Mesendoderm (in vitro differentiated cells): ENCODE results near the gene ZDHHC1.
"Not testable (repeated sequence)": the region's sequence is repeated elsewhere in the genome, so short reads cannot be mapped to it uniquely, and the experiment has no call there.

Experiments used
- DNase-seq: peaks from one replicate; pipeline ENCODE4 v3.0.0; 2013
- H2AK5ac ChIP-seq: 2 replicates; pipeline ENCODE4 v1.6.1; 2013; ENCODE audit warnings: low read length, inconsistent platforms
- H2BK120ac ChIP-seq: 2 replicates; pipeline ENCODE4 v1.6.1; 2013; ENCODE audit warnings: low read depth, mild to moderate bottlenecking, low read length, moderate library complexity, mixed read lengths
- H2BK15ac ChIP-seq: replicated peaks from 2 replicates; pipeline ENCODE4 v1.6.1; 2013; ENCODE audit warnings: low read depth, mild to moderate bottlenecking, moderate library complexity
- H2BK5ac ChIP-seq: 2 replicates; pipeline ENCODE4 v1.6.1; 2013; ENCODE audit warnings: low read length, inconsistent platforms
- H3K18ac ChIP-seq: 2 replicates; pipeline ENCODE4 v1.6.1; 2013; ENCODE audit warnings: mild to moderate bottlenecking, low read length, mixed read lengths
- H3K23ac ChIP-seq: one replicate; pipeline ENCODE4 v1.6.1; 2013; ENCODE audit warnings: low read length
- H3K27ac ChIP-seq: 2 replicates; pipeline ENCODE4 v1.5.1; 2013; ENCODE audit warnings: low read depth, mild to moderate bottlenecking, inconsistent platforms, low read length, moderate library complexity
- H3K27me3 ChIP-seq: 2 replicates; pipeline ENCODE4 v1.6.1; 2013; ENCODE audit warnings: low read length, control low read depth, mild to moderate bottlenecking, inconsistent platforms; ENCODE audit not compliant: insufficient read depth, poor library complexity
- H3K36me3 ChIP-seq: 2 replicates; pipeline ENCODE4 v1.6.1; 2013; ENCODE audit warnings: low read length, inconsistent platforms; ENCODE audit not compliant: control insufficient read depth, insufficient read depth
- H3K4ac ChIP-seq: one replicate; pipeline ENCODE4 v1.6.1; 2013; ENCODE audit warnings: low read depth, mild to moderate bottlenecking, low read length, moderate library complexity
- H3K4me1 ChIP-seq: 2 replicates; pipeline ENCODE4 v1.6.1; 2013; ENCODE audit warnings: low read depth, low read length, inconsistent platforms; ENCODE audit not compliant: control insufficient read depth
- H3K4me2 ChIP-seq: 2 replicates; pipeline ENCODE4 v1.6.1; 2013; ENCODE audit warnings: low read length
- H3K4me3 ChIP-seq: 2 replicates; pipeline ENCODE4 v1.5.1; 2013; ENCODE audit warnings: mild to moderate bottlenecking, low read length
- H3K56ac ChIP-seq: one replicate; pipeline ENCODE4 v1.6.1; 2013; ENCODE audit warnings: low read length
- H3K79me1 ChIP-seq: 2 replicates; pipeline ENCODE4 v1.6.1; 2013; ENCODE audit warnings: low read length, inconsistent platforms
- H3K79me2 ChIP-seq: 2 replicates; pipeline ENCODE4 v1.6.1; 2013; ENCODE audit warnings: mild to moderate bottlenecking, low read length; ENCODE audit not compliant: control insufficient read depth, insufficient read depth
- H3K9ac ChIP-seq: 2 replicates; pipeline ENCODE4 v1.6.1; 2013; ENCODE audit warnings: low read length, inconsistent platforms
- H4K5ac ChIP-seq: one replicate; pipeline ENCODE4 v1.6.1; 2013; ENCODE audit warnings: low read length
- H4K8ac ChIP-seq: one replicate; pipeline ENCODE4 v1.6.1; 2013; ENCODE audit warnings: low read depth, mild to moderate bottlenecking, control low read depth, low read length, moderate library complexity
- WGBS: extraction: QIAGEN DNeasy Blood & Tissue Kit; methylation state at CpG from one replicate; pipeline ENCODE4 v1.1.7; 2013; ENCODE audit warnings: low lambda C conversion rate, missing lambda C conversion rate; ENCODE audit not compliant: insufficient coverage; ENCODE audit errors: extremely low coverage; 5-methylcytosine and 5-hydroxymethylcytosine counted together

Gene ZDHHC1

DNA sequence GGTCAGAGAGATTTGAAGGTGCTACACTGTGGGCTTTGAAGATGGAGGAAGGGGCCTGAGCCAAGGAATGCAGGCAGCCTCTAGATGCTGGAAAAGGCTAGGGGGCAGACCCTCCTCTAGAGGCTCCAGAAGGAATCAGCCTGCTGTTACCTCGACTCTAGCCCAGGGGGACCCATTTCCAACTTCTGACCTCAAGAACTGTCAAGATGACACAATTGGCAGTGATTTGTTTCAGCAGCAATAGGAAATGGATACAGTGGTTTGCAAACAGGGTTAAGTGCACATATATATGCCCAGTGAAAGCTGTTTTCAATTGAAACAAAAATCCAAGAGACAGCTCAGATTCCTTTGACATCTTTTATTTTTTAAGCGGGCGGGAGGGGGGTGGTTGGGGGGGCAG, 3.7 kb upstream of the ZDHHC1 start:
- no peak overlapping the region for H2BK5ac ChIP-seq
- H3K79me2 ChIP-seq = no peaks in the 10 kb centered on the region
- no peaks in the 10 kb centered on the region for H3K27me3 ChIP-seq
- no peak overlapping the region for H3K4ac ChIP-seq
- H3K56ac ChIP-seq = no peak overlapping the region
- peak; percentile 72 for DNase-seq
- no peaks in the 10 kb centered on the region for H3K79me1 ChIP-seq
- no peak overlapping the region for H3K4me2 ChIP-seq
- WGBS = no CpG with 5 or more reads among the region's 3 CpGs
- H3K4me1 ChIP-seq = peaks cover 12% of the 10 kb centered on the region
- no peak overlapping the region for H3K18ac ChIP-seq
- H2BK120ac ChIP-seq = no peak overlapping the region
- H4K8ac ChIP-seq = no peak overlapping the region
- no peak overlapping the region for H2AK5ac ChIP-seq
- H3K9ac ChIP-seq = no peak overlapping the region
- H4K5ac ChIP-seq = no peak overlapping the region
- no peak overlapping the region for H3K4me3 ChIP-seq
- H3K23ac ChIP-seq = no peak overlapping the region
- H3K36me3 ChIP-seq = no peaks in the 10 kb centered on the region
- no peak overlapping the region for H3K27ac ChIP-seq
- H2BK15ac ChIP-seq = no peak overlapping the region

DNA sequence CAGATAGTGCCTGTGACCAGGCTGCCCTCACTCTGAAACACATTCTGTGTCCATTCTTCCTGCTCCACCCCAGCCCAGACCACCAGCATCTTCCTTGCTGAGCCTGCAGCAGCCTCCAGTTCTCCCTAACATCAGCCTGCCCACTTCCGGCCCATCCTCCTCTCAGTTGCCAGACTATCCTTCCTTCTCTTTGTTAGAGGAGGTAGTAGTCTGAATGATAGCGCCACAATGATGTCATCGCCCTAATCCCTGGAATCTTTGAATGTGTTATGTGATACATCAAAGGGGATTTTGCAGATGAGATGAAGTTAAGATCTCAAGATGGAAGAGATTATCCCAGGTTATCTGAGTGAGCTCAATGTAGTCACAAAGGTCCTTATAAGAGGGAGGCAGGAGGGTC, 3.2 kb upstream of the ZDHHC1 start:
- Histone ChIP-seq H3K56ac (no peak overlapping the region), H3K18ac (no peak overlapping the region), H2BK5ac (no peak overlapping the region), H3K9ac (no peak overlapping the region), H4K8ac (no peak overlapping the region), H3K4me1 (peaks cover 7% of the 10 kb centered on the region), H3K36me3 (no peaks in the 10 kb centered on the region), H2AK5ac (no peak overlapping the region), H2BK120ac (no peak overlapping the region), H3K4me3 (no peak overlapping the region), H3K4me2 (no peak overlapping the region), H3K4ac (no peak overlapping the region), H3K79me2 (no peaks in the 10 kb centered on the region), H3K27ac (no peak overlapping the region), H3K27me3 (no peaks in the 10 kb centered on the region), H3K79me1 (no peaks in the 10 kb centered on the region), H2BK15ac (no peak overlapping the region), H4K5ac (no peak overlapping the region), H3K23ac (no peak overlapping the region)
- no CpG with 5 or more reads among the region's 3 CpGs for WGBS
- DNase-seq = no peak

DNA sequence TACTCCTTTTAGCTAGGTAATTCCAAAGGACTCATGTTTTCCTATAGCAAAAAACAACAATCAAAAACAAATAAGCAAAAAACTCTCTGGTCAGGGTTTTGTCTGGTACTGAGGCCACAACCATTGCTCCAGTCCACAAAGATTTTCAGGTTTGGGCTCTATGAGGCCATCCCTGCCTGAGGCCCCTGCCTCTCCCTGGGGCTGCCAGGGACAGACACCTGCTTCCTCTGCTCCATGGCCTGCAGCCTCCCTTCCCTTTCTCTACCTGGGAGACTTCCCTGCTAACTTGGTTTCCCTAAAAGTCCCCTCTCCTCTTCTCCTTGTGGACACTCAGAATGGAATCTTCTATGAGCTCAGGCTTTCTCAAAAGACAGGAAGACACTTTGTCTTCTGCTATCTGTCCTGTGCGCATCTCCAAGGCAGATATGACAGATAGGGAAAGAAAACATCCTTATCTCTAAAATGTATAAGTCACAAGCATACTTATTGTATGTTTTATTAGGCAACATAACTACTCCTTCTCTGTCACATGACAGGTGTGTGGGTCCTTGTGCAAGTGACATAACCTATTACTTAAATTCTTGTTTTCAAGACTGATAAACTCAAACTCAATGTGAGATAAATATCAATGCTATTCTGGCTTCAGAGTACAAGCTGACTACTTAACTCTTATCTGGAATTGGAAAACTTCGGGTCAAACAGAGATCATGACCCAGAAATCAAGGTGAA, 1.2 kb upstream of the ZDHHC1 start:
- no peak overlapping the region for H3K23ac ChIP-seq
- H3K27me3 ChIP-seq = no peaks in the 10 kb centered on the region
- no peaks in the 10 kb centered on the region for H3K79me2 ChIP-seq
- no peak overlapping the region for H2BK120ac ChIP-seq
- H3K4me3 ChIP-seq = no peak overlapping the region
- no CpG with 5 or more reads among the region's 2 CpGs for WGBS
- no peaks in the 10 kb centered on the region for H3K79me1 ChIP-seq
- H2BK15ac ChIP-seq = no peak overlapping the region
- no peak overlapping the region for H3K18ac ChIP-seq
- H3K9ac ChIP-seq = no peak overlapping the region
- H4K5ac ChIP-seq = no peak overlapping the region
- no peak overlapping the region for H4K8ac ChIP-seq
- no peak overlapping the region for H3K4ac ChIP-seq
- no peak overlapping the region for H2BK5ac ChIP-seq
- H3K56ac ChIP-seq = no peak overlapping the region
- H3K4me2 ChIP-seq = no peak overlapping the region
- DNase-seq = no peak
- H3K4me1 ChIP-seq = no peaks in the 10 kb centered on the region
- no peak overlapping the region for H3K27ac ChIP-seq
- no peaks in the 10 kb centered on the region for H3K36me3 ChIP-seq
- H2AK5ac ChIP-seq = no peak overlapping the region

GRCh38 chr16:67415421-67415820, 856 bp downstream of the ZDHHC1 start:
- not testable (repeated sequence) for H2BK5ac ChIP-seq, H3K27me3 ChIP-seq, H2BK120ac ChIP-seq, DNase-seq, H4K5ac ChIP-seq, H4K8ac ChIP-seq, H3K79me1 ChIP-seq, H3K36me3 ChIP-seq, H2AK5ac ChIP-seq, H3K4me1 ChIP-seq, H3K27ac ChIP-seq, H3K18ac ChIP-seq, H3K4me3 ChIP-seq, H3K4ac ChIP-seq, H3K79me2 ChIP-seq, H2BK15ac ChIP-seq, H3K23ac ChIP-seq
- H3K56ac ChIP-seq = peak overlapping the region; percentile 73
- H3K9ac ChIP-seq = peak overlapping the region; percentile 80
- peak overlapping the region; percentile 2 for H3K4me2 ChIP-seq
- no CpG with 5 or more reads among the region's 19 CpGs for WGBS

GRCh38 chr16:67413978-67414911, 2.0 kb downstream of the ZDHHC1 start:
- no peaks in the 10 kb centered on the region for H3K27me3 ChIP-seq
- no peak overlapping the region for H2BK15ac ChIP-seq
- H3K36me3 ChIP-seq = no peaks in the 10 kb centered on the region
- no peak overlapping the region for H3K23ac ChIP-seq
- H2BK5ac ChIP-seq = no peak overlapping the region
- H4K5ac ChIP-seq = no peak overlapping the region
- no peak overlapping the region for H2BK120ac ChIP-seq
- H3K18ac ChIP-seq = no peak overlapping the region
- H3K9ac ChIP-seq = no peak overlapping the region
- H3K4ac ChIP-seq = no peak overlapping the region
- WGBS = no CpG with 5 or more reads among the region's 6 CpGs
- DNase-seq = no peak
- no peak overlapping the region for H3K4me2 ChIP-seq
- no peak overlapping the region for H3K56ac ChIP-seq
- no peak overlapping the region for H2AK5ac ChIP-seq
- H3K27ac ChIP-seq = no peak overlapping the region
- H3K4me1 ChIP-seq = no peaks in the 10 kb centered on the region
- no peak overlapping the region for H3K4me3 ChIP-seq
- no peaks in the 10 kb centered on the region for H3K79me2 ChIP-seq
- no peaks in the 10 kb centered on the region for H3K79me1 ChIP-seq
- no peak overlapping the region for H4K8ac ChIP-seq
